Measurements from ENCODE around the gene HAUS6. TPM values are rescaled to one million over a fixed set of nuclear protein-coding genes. Genes with fewer than 3 reads are reported as not detected.
A peak's percentile ranks its signal among the peaks of the same experiment; 100 is the strongest.

The HAUS6 gene
- total and polyA plus RNA-seq, 2 of the 13 experiments (the other 11 are each of a cell fraction or from before 2014, with no cell fraction given), result 9.8 to 31.1 TPM

- TF ChIP-seq AFF4 (CRISPR knock-in tag; IDR thresholded peaks at IDR 0.05) (no peak), CEBPB (IDR thresholded peaks at IDR 0.05; ENCODE audit: borderline replicate concordance, low read depth, low read length) (peak; percentile 50; the same call in 1 of the 2 replicates), ZNF362 (CRISPR knock-in tag; IDR thresholded peaks at IDR 0.05; ENCODE audit: borderline replicate concordance) (peak; percentile 51; the same call in 1 of the 2 replicates), WIZ (CRISPR knock-in tag; IDR thresholded peaks at IDR 0.05) (no peak), ZNF784 (CRISPR knock-in tag; IDR thresholded peaks at IDR 0.05; ENCODE audit: borderline replicate concordance) (0 out of 2 replicates have a peak, but pooled peaks have one; percentile 30), ZNF800 (CRISPR knock-in tag; IDR thresholded peaks at IDR 0.05) (0 out of 2 replicates have a peak, but pooled peaks have one; percentile 38), ZC3H13 (CRISPR knock-in tag; IDR thresholded peaks at IDR 0.05) (peak; percentile 67; the same call in 1 of the 2 replicates), PAXIP1 (CRISPR knock-in tag; conservative IDR thresholded peaks at IDR 0.05) (0 out of 2 replicates have a peak, but pooled peaks have one; percentile 7), PLRG1 (conservative IDR thresholded peaks at IDR 0.05) (no peak), POLR2G (IDR thresholded peaks at IDR 0.05; ENCODE audit: low read depth, low read length) (peak; percentile 75), MLX (CRISPR knock-in tag; IDR thresholded peaks at IDR 0.05) (0 out of 2 replicates have a peak, but pooled peaks have one; percentile 30), ZMYM2 (CRISPR knock-in tag; IDR thresholded peaks at IDR 0.05) (no peak), ZNF503 (CRISPR knock-in tag; IDR thresholded peaks at IDR 0.05) (0 out of 2 replicates have a peak, but pooled peaks have one; percentile 43)
Measured at GRCh38 chr9:19113964-19114679, 11.4 kb upstream of the HAUS6 start (continued).

All from HepG2 (cell line).